Activated CD4-positive, alpha-beta T cell treated with anti-CD3 and anti-CD28 coated beads for 36 hours (primary cell): ENCODE data around the gene IFIT1B. TPM values are rescaled to one million over a fixed set of nuclear protein-coding genes. Genes with fewer than 3 reads are reported as not detected.
A peak's percentile ranks its signal among the peaks of the same experiment; 100 is the strongest.

Experiments
- ATAC-seq: fragments of 200-7000 bp; cut with Tn5 transposase; one replicate; pipeline ENCODE4 v1.10.0; 2021; ENCODE audit warnings: mild to moderate bottlenecking, moderate library complexity
- CTCF ChIA-PET: fragments of 350-600 bp; sonication (Branson Sonifier 250); formaldehyde crosslinking; loops from one replicate; lab custom pipeline; 2021; ENCODE audit warnings: antibody characterized with exemption; lab: Charles Lee
- POLR2A ChIA-PET: fragments of 350-600 bp; sonication (Branson Sonifier 250); formaldehyde crosslinking; loops from one replicate; lab custom pipeline; 2021; ENCODE audit warnings: antibody characterized with exemption, inconsistent platforms; lab: Charles Lee
- DNase-seq: peaks from one replicate; pipeline ENCODE4 v3.0.0-alpha.2; 2020
- H3K27ac Mint-ChIP-seq: one replicate; pipeline ENCODE4 v1.8.0; 2021; ENCODE audit warnings: mixed read lengths
- H3K27me3 Mint-ChIP-seq: one replicate; pipeline ENCODE4 v1.8.0; 2021; ENCODE audit warnings: mixed read lengths
- H3K36me3 Mint-ChIP-seq: one replicate; pipeline ENCODE4 v1.8.0; 2021; ENCODE audit warnings: low read depth, mixed read lengths
- H3K4me1 Mint-ChIP-seq: one replicate; pipeline ENCODE4 v1.8.0; 2021; ENCODE audit warnings: mixed read lengths
- H3K4me3 Mint-ChIP-seq: one replicate; pipeline ENCODE4 v1.8.0; 2021; ENCODE audit warnings: mild to moderate bottlenecking, moderate library complexity, mixed read lengths
- H3K9me3 Mint-ChIP-seq: one replicate; pipeline ENCODE4 v1.8.0; 2021; ENCODE audit warnings: low read depth, mixed read lengths
- intact Hi-C, 2 experiments: fragments of 100-400 bp; cut with DNase I in 1 of 2; cut with micrococcal nuclease in 1 of 2; formaldehyde crosslinking; loops; one replicate each; pipeline versions ENCODE4 v1.14.2 to v1.15.1; 2022 to 2024; cut with DNase I, micrococcal nuclease
- total RNA-seq, 2 experiments: library from RNA; stranded (reverse); gene quantifications; one replicate each; pipeline ENCODE4 v1.2.3, GENCODE V29; 2021

Gene IFIT1B
- total RNA-seq, 2 experiments from 2014 or later = not detected

GRCh38 chr10:89414146-89414878, 36.5 kb downstream of the IFIT1B start, which contains the start of gene IFIT5:
Gene IFIT5 (plus strand): TSS chr10:89414568. CDS start chr10:89414799, 231 bp downstream.
- Mint-ChIP-seq H3K36me3 (peaks cover 29% of the 10 kb centered on the region), H3K4me1 (peaks cover 41% of the 10 kb centered on the region), H3K27ac (peak within 1 kb of the TSS; percentile 98), H3K9me3 (peaks cover 4% of the 10 kb centered on the region), H3K4me3 (peak within 1 kb of the TSS; percentile 81), H3K27me3 (no peaks in the 10 kb centered on the region)
- ATAC-seq (peak; percentile 74), DNase-seq (peak; percentile 76)
- CTCF ChIA-PET = interaction anchor here (0.6 to 2.3 kb wide), 9 partner anchors 11 to 197 kb away, joined by 3 to 11 read pairs (median 4); partner anchors contain the start of gene IFIT1
- POLR2A ChIA-PET = interaction anchor here (1.0 kb wide), 1 partner anchor 22 kb away, joined by 3 read pairs; the partner anchor contains the start of gene IFIT1
- intact Hi-C loops = loop anchor here (1.0 to 10.0 kb wide), 10 partner anchors 22 to 1460 kb away; partner anchors contain the start of genes IFIT1 (in 2 of the 2), PANK1 (in 2 of the 2), FAS (in 1 of the 2) and IFIT2 (in 1 of the 2)

DNA sequence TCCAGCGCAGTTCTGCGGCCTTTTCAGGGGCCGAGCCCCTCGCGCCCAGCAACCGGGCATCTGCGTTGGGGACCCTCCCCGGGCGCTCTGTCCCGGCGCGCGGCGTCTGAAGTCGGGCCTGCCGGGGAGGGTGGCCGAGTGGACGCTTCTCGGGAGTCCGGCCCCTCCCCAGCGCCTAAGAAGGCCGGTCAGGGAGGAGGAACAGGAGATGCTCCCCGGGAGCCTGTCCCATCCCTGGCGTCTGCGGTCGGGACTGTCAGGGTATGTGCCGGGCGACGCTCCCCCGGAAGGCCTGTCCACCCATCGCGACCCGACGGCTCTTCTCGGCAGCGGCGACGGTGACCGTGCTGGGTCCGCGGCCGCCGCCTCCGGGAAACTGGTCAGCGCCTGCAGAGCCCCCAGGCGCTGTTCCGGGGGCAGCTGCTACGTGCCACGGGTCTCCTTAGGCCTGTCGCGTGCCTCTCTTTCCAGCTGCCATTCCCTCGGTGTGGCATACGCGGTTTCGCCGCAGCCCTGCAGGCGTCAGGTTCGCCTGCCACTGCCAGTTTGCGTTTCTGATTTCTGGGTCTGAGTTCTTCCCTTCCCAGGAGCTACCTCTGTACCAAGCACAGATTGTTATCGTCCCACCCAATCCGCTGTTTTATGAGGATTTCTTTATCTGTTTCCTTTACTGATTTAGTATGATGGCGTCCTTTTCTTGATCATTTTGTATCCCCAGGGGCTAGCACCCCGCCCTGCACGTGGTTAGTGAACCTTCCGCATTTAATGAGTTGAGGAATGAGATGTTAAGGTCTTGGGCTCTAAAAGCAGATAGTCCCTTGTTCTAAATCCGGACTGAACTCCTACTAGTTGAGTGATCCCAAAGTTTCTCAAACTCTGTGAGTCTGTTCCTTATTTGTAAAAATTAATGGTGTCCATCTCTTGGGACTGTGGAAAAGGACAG, 37.3 kb downstream of the IFIT1B start:
- H3K4me1 Mint-ChIP-seq = peaks cover 45% of the 10 kb centered on the region

DNA sequence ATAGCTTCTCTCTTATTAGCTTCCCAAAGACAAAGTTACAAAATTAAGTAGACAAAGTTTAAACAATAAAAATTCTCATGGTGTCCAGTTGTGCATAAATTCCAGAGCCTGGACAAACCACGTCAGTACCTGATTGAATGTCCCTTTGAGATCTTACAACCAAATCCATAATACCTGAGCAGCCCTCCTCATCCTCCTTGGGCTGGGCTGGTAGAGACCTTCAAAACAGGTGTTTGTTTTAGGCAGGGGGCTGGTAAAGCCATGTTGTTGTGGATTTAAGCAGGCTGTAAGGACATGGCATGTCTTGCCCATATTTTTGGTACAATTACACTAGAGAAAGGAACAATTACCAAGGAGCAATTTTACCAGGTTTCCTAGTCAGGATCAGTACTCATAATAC, 38.6 kb downstream of the IFIT1B start:
- no peak overlapping the region for H3K27ac Mint-ChIP-seq
- ATAC-seq = no peak
- peak overlapping the region; percentile 81 for H3K4me3 Mint-ChIP-seq
- POLR2A ChIA-PET = no interaction called here
- CTCF ChIA-PET = interaction anchor here (1.2 kb wide), 1 partner anchor 209 kb away, joined by 4 read pairs; no protein-coding TSS in a partner anchor
- H3K4me1 Mint-ChIP-seq = peaks cover 47% of the 10 kb centered on the region
- H3K36me3 Mint-ChIP-seq = peaks cover 43% of the 10 kb centered on the region
- no peaks in the 10 kb centered on the region for H3K27me3 Mint-ChIP-seq
- peaks cover 4% of the 10 kb centered on the region for H3K9me3 Mint-ChIP-seq
- intact Hi-C loops = loop anchor here (5.0 to 10.0 kb wide), 5 partner anchors 286 to 1458 kb away; partner anchors contain the start of genes KIF20B (in 1 of the 2), RPP30 (in 1 of the 2) and STAMBPL1 (in 1 of the 2)
- no peak for DNase-seq

More for the DNA sequence above, 37.3 kb downstream of the IFIT1B start:
- peaks cover 32% of the 10 kb centered on the region for H3K36me3 Mint-ChIP-seq
- DNase-seq (peak; percentile 60), ATAC-seq (peak; percentile 46)
- peak overlapping the region; percentile 98 for H3K27ac Mint-ChIP-seq
- ChIA-PET POLR2A (no interaction called here), CTCF (interaction anchor here (0.6 to 2.3 kb wide), 5 partner anchors 10 to 69 kb away, joined by 3 to 11 read pairs (median 3); partner anchors contain the start of gene IFIT1)
- peak overlapping the region; percentile 81 for H3K4me3 Mint-ChIP-seq
- no peaks in the 10 kb centered on the region for H3K27me3 Mint-ChIP-seq
- peaks cover 4% of the 10 kb centered on the region for H3K9me3 Mint-ChIP-seq
- intact Hi-C loops = loop anchor here (1.0 to 10.0 kb wide), 12 partner anchors 22 to 1460 kb away; partner anchors contain the start of genes IFIT1 (in 2 of the 2), KIF20B (in 2 of the 2), PANK1 (in 2 of the 2) and FAS (in 1 of the 2)

DNA sequence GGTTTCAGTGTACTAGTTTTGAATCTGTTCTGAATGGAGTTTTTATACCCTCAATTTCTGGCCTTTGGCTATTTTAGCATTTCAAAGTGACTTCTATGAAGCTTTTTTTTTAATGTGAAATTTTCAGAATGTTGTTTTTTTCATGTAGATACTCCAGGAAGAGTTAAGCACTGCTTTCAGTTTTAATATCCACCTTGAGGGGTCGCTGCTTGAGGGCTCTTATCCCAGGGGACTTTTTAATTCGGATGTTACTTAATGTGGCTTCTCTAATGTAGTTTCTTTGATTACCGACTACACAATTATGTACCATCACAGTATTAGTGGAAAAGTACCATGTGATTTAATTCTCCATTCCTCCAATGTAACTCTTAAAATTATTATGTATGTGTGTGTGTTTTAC, 41.7 kb downstream of the IFIT1B start:
- DNase-seq (peak; percentile 24), ATAC-seq (no peak)
- peaks cover 36% of the 10 kb centered on the region for H3K4me1 Mint-ChIP-seq
- intact Hi-C loops = loop anchor here (5.0 to 10.0 kb wide), 5 partner anchors 283 to 1455 kb away; partner anchors contain the start of genes KIF20B (in 1 of the 2), RPP30 (in 1 of the 2) and STAMBPL1 (in 1 of the 2)
- H3K27ac Mint-ChIP-seq = peak overlapping the region; percentile 24
- CTCF ChIA-PET = interaction anchor here (0.7 to 1.0 kb wide), 6 partner anchors 13 to 202 kb away, joined by 3 to 5 read pairs (median 4); no protein-coding TSS in a partner anchor
- no peak overlapping the region for H3K4me3 Mint-ChIP-seq
- no peaks in the 10 kb centered on the region for H3K27me3 Mint-ChIP-seq
- POLR2A ChIA-PET = no interaction called here
- no peaks in the 10 kb centered on the region for H3K9me3 Mint-ChIP-seq
- peaks cover 36% of the 10 kb centered on the region for H3K36me3 Mint-ChIP-seq

GRCh38 chr10:89421018-89421476, 43.2 kb downstream of the IFIT1B start:
- DNase-seq = no peak
- intact Hi-C loops = no loop called here
- Mint-ChIP-seq H3K9me3 (no peaks in the 10 kb centered on the region), H3K36me3 (peaks cover 29% of the 10 kb centered on the region), H3K27ac (peak overlapping the region; percentile 21), H3K4me1 (peaks cover 32% of the 10 kb centered on the region), H3K27me3 (no peaks in the 10 kb centered on the region), H3K4me3 (no peak overlapping the region)
- ChIA-PET POLR2A (no interaction called here), CTCF (interaction anchor here (0.7 kb wide), 1 partner anchor 9 kb away, joined by 3 read pairs; no protein-coding TSS in a partner anchor)
- no peak for ATAC-seq

DNA sequence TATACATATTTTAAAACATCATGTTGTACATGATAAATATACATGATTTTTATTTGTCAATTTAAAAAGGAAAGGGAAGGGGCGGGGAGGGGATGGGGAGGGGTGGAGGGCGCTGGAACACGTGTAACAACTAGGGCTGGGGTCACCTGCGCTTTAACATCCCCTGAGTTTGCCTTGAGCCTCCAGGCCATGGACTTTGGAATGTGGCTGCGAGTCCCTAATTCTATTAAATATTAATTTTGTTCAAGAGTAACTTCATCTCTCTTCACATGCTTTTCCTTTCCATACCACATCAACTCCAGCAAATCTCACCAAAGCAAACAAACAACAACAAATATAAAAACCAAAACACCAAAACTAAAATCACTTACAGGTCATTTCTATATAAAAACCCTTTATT, 47.1 kb downstream of the IFIT1B start:
- H3K9me3 Mint-ChIP-seq = no peaks in the 10 kb centered on the region
- intact Hi-C loops = no loop called here

DNA sequence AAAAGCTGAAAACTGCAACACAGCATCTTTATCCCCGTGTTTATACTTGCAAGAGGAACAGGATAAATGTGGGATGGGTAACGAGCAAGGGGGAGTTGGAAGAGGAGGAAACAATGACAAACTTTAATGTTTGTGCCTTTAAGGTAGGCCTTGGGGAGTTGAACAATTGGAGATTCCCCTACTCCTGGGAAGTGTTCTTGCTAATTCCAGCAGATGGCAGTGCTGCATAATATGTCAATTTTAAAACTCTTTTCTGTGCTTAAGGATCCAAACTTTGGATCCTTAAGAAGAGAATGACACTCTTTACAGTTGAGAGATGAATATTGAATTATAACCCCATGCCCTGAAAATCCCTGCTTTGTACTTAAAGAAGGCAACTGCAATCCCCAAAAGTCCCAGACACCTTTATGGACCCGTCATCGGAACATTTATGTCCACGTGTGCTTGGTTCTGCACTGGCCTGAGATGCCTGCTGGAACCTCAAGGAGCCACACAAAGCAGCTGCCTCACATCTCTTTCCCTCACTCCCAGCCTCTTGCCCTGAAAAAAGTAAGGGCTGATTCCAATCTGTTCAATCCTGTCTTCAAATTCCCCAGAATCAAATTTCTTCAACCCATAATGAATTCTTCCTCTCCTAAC, 48.5 kb downstream of the IFIT1B start:
- Mint-ChIP-seq H3K36me3 (peaks cover under 1% of the 10 kb centered on the region), H3K4me3 (no peak overlapping the region), H3K9me3 (no peaks in the 10 kb centered on the region), H3K27me3 (no peaks in the 10 kb centered on the region), H3K27ac (no peak overlapping the region), H3K4me1 (peaks cover under 1% of the 10 kb centered on the region)
- DNase-seq = no peak
- POLR2A ChIA-PET = no interaction called here
- ATAC-seq = peak; percentile 76
- intact Hi-C loops = loop anchor here (1.0 kb wide), 1 partner anchor 138 kb away; no protein-coding TSS in a partner anchor
- CTCF ChIA-PET = interaction anchor here (0.7 to 1.7 kb wide), 3 partner anchors 8 to 13 kb away, joined by 3 to 5 read pairs (median 3); partner anchors contain the start of gene IFIT5

More for the DNA sequence above, 47.1 kb downstream of the IFIT1B start:
- ATAC-seq = no peak
- CTCF ChIA-PET = interaction anchor here (1.2 to 1.7 kb wide), 3 partner anchors 10 to 13 kb away, joined by 3 to 5 read pairs (median 3); partner anchors contain the start of gene IFIT5
- no peak for DNase-seq
- POLR2A ChIA-PET = no interaction called here
- H3K36me3 Mint-ChIP-seq = peaks cover 11% of the 10 kb centered on the region
- peaks cover 7% of the 10 kb centered on the region for H3K4me1 Mint-ChIP-seq
- no peak overlapping the region for H3K4me3 Mint-ChIP-seq
- H3K27ac Mint-ChIP-seq = no peak overlapping the region
- no peaks in the 10 kb centered on the region for H3K27me3 Mint-ChIP-seq

GRCh38 chr10:89427629-89428028, 49.8 kb downstream of the IFIT1B start:
- H3K27ac Mint-ChIP-seq = no peak overlapping the region
- no peak overlapping the region for H3K4me3 Mint-ChIP-seq

DNA sequence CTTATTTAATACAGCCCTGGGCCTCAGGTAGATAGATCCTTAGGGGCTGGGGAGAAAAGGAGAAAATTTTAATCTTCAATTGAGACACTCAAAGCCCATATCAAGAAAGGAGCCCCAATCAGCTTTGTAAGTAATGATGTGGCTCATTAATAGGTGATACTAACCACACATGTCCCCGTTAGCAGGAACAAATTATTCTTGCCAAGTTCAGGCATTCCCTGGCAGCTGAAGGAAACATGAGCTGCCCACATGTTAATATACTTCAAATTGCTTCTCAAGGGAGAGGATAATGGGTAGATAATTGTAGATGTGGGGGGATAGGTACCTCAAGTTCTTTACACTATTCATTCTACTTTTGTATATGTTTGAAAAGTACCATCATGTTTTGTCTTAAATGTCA, 51.0 kb downstream of the IFIT1B start:
- no peak overlapping the region for H3K4me3 Mint-ChIP-seq
- no peaks in the 10 kb centered on the region for H3K27me3 Mint-ChIP-seq
- no peaks in the 10 kb centered on the region for H3K4me1 Mint-ChIP-seq
- intact Hi-C loops = no loop called here
- no peaks in the 10 kb centered on the region for H3K36me3 Mint-ChIP-seq
- no peak for DNase-seq
- no peak for ATAC-seq
- H3K27ac Mint-ChIP-seq = no peak overlapping the region
- POLR2A ChIA-PET = no interaction called here
- H3K9me3 Mint-ChIP-seq = no peaks in the 10 kb centered on the region
- CTCF ChIA-PET = interaction anchor here (0.9 to 2.1 kb wide), 3 partner anchors 11 to 210 kb away, joined by 3 to 8 read pairs (median 4); no protein-coding TSS in a partner anchor

More at GRCh38 chr10:89427629-89428028, 49.8 kb downstream of the IFIT1B start:
- no peaks in the 10 kb centered on the region for H3K36me3 Mint-ChIP-seq
- POLR2A ChIA-PET = no interaction called here
- ATAC-seq (no peak), DNase-seq (no peak)
- CTCF ChIA-PET = interaction anchor here (0.6 to 2.1 kb wide), 2 partner anchors 9 to 109 kb away, joined by 3 to 8 read pairs; no protein-coding TSS in a partner anchor
- no peaks in the 10 kb centered on the region for H3K4me1 Mint-ChIP-seq
- H3K27me3 Mint-ChIP-seq = no peaks in the 10 kb centered on the region
- H3K9me3 Mint-ChIP-seq = no peaks in the 10 kb centered on the region
- intact Hi-C loops = no loop called here

- POLR2A ChIA-PET = no interaction called here
- no peak for ATAC-seq
- H3K27ac Mint-ChIP-seq = no peak overlapping the region
- no peaks in the 10 kb centered on the region for H3K9me3 Mint-ChIP-seq
- intact Hi-C loops = no loop called here
- DNase-seq = no peak
- no peaks in the 10 kb centered on the region for H3K36me3 Mint-ChIP-seq
- no peaks in the 10 kb centered on the region for H3K4me1 Mint-ChIP-seq
- CTCF ChIA-PET = no interaction called here
- H3K4me3 Mint-ChIP-seq = no peak overlapping the region
- H3K27me3 Mint-ChIP-seq = peaks cover 11% of the 10 kb centered on the region
Measured at GRCh38 chr10:89431977-89432376, 54.1 kb downstream of the IFIT1B start.
